BLaER1 (cell line): Measurements from ENCODE around the gene FUT1.

Source experiments
- H3K27ac ChIP-seq: shearing (Covaris generic); formaldehyde crosslinking; 2 replicates; pipeline ENCODE4 v1.8.1; 2022
- H3K27me3 ChIP-seq: shearing (Covaris generic); formaldehyde crosslinking; 2 replicates; pipeline ENCODE4 v1.8.1; 2022
- H3K36me3 ChIP-seq: shearing (Covaris generic); formaldehyde crosslinking; 2 replicates; pipeline ENCODE4 v1.8.1; 2022
- H3K4me1 ChIP-seq: shearing (Covaris generic); formaldehyde crosslinking; 2 replicates; pipeline ENCODE4 v1.8.1; 2022
- H3K4me2 ChIP-seq: shearing (Covaris generic); formaldehyde crosslinking; 2 replicates; pipeline ENCODE4 v1.8.1; 2022
- H3K4me3 ChIP-seq: shearing (Covaris generic); formaldehyde crosslinking; 2 replicates; pipeline ENCODE4 v1.8.1; 2022
- H3K9ac ChIP-seq: shearing (Covaris generic); formaldehyde crosslinking; 2 replicates; pipeline ENCODE4 v1.8.1; 2022
- H3K9me3 ChIP-seq: shearing (Covaris generic); formaldehyde crosslinking; 2 replicates; pipeline ENCODE4 v1.8.1; 2022
- H4K20me1 ChIP-seq: shearing (Covaris generic); formaldehyde crosslinking; 2 replicates; pipeline ENCODE4 v1.8.1; 2022
- Cebpa-rat ChIP-seq: shearing (Covaris generic); IDR thresholded peaks from 2 replicates; pipeline ENCODE4 v1.8.1; 2022

FUT1 gene

DNA sequence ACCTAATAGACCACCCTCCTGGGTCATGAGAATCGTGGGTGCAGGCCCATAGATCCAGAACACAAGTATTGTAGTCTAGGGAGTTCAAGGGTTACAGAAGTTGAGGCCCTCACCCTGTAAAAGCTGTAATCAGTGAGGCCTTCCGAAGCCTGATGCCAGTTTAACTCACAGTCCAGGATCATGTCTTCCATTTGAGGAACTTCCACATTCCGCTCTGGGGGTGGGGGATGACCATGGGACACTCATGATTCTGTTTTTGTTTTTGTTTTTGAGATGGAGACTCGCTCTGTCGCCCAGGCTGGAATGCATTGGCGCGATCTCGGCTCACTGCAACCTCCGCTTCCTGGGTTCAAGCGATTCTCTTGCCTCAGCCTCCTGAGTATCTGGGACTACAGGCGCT, 10.3 kb downstream of the FUT1 start:
- Histone ChIP-seq H3K27me3 (no peaks in the 10 kb centered on the region), H3K4me3 (no peak overlapping the region), H3K36me3 (peaks cover 20% of the 10 kb centered on the region; the same call in 1 of the 2 replicates), H3K9ac (no peak overlapping the region), H3K9me3 (no peaks in the 10 kb centered on the region), H4K20me1 (no peaks in the 10 kb centered on the region), H3K27ac (peak overlapping the region; percentile 98; the same call in 1 of the 2 replicates), H3K4me1 (peaks cover 49% of the 10 kb centered on the region), H3K4me2 (peak overlapping the region; percentile 99)
- TF ChIP-seq Cebpa-rat, result no peak

DNA sequence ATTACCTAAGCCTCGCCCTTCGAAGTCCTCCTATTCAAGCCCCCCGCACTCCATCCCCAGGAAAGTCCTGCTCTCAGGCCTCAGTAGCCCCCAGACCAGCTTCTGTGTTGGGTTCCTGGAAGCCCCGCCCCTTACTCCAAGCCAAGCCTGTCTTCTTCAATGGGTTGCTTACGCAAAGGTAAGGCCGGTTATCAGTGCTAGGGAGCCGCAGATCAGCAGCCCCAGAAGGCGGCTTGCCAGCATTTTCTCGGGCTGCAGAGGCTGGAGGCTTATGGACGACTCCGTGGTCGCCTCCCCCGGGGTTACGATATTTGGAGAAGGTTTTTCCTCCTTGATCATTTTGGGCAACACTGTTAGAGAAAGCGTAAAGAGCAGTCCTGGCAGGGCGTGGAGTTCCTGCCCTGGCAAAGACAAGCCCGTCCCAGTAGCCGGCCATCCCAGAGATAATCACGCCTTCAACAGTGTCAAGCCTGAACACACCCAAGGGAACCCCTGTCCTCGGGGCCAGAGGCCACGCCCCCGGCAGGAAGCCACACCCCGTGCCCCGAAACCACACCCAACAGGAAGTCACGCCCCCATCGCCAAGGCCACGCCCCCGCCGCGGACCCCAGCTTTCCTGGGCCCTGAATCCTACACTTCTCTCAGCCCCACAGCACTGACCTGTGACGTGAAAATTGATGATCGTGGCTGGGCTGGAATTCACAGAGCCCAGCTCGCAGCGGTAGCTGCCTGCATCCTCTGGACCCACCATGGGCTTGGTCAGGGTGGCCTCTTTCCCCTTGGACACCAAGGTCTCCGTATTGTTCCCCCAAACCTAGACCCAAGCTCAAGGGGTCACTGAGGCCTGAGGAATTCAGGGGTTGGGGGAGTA, 11.1 kb downstream of the FUT1 start:
- peak overlapping the region; percentile 95 for H3K9ac ChIP-seq
- H3K36me3 ChIP-seq, result peaks cover 20% of the 10 kb centered on the region; the same call in 1 of the 2 replicates
- peaks cover 44% of the 10 kb centered on the region for H3K4me1 ChIP-seq
- no peaks in the 10 kb centered on the region for H4K20me1 ChIP-seq
- no peaks in the 10 kb centered on the region for H3K27me3 ChIP-seq
- no peak for TF ChIP-seq Cebpa-rat
- H3K4me2 ChIP-seq, result peak overlapping the region; percentile 99
- peak overlapping the region; percentile 94 for H3K4me3 ChIP-seq
- no peaks in the 10 kb centered on the region for H3K9me3 ChIP-seq
- H3K27ac ChIP-seq, result peak overlapping the region; percentile 98

DNA sequence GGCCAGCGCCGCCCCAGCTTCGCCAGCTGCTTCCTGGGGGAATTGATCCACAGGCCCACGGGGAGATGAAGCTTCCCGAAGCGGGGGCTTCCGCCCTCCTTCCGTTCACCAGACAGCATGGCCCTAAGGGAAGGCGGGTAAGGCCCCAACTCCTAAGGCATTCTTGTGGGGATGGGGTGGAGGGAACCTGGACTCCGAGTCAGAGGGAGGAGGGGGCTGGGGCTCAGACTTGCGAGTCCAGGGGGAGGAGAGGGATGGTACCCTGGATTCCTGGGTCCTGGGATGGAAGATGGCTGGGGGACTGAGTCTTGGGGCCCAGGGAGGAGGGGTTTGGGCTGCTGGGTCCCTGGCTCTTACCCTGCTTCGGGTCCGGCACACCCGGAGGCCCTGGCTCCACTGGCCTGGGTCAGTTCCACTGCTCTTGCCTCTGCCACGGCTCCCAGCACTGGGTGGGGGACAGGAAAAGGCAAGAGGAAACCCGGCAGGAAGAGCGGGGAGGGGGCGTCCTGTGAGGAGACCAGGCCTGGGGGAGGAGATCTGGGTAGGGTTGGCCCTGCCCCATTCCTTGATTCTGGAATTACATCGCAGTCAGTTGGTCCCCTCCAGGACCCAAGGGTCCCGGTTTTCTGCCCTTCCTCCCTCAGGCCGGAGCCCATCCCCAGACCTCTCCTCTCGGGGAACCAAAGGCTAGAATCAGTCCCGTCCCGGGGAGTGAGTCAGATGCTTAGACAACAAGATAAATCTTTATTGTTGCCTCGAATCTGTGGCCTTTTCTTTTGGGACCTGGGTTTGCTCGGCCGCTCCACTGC, 12.1 kb downstream of the FUT1 start, which contains the start of gene RASIP1:
Gene RASIP1 (minus strand): TSS at position 447 of the 809 bp plus-strand sequence. CDS start 328 bp downstream, at position 119.
- Histone ChIP-seq H3K9me3 (no peaks in the 10 kb centered on the region), H3K4me1 (peaks cover 35% of the 10 kb centered on the region), H3K4me3 (peak within 1 kb of the TSS; percentile 94), H3K9ac (peak within 1 kb of the TSS; percentile 95), H3K27ac (peak within 1 kb of the TSS; percentile 98), H4K20me1 (no peaks in the 10 kb centered on the region), H3K36me3 (peaks cover 23% of the 10 kb centered on the region), H3K27me3 (no peaks in the 10 kb centered on the region), H3K4me2 (peak within 1 kb of the TSS; percentile 99)
- TF ChIP-seq Cebpa-rat, result no peak

- H3K36me3 ChIP-seq, result peaks cover 28% of the 10 kb centered on the region
- peak overlapping the region; percentile 95 for H3K9ac ChIP-seq
- TF ChIP-seq Cebpa-rat, result no peak
- peaks cover 34% of the 10 kb centered on the region for H3K4me1 ChIP-seq
- H3K4me3 ChIP-seq, result peak overlapping the region; percentile 94
- no peaks in the 10 kb centered on the region for H3K9me3 ChIP-seq
- peak overlapping the region; percentile 98 for H3K27ac ChIP-seq
- H3K27me3 ChIP-seq, result no peaks in the 10 kb centered on the region
- H3K4me2 ChIP-seq, result peak overlapping the region; percentile 99
- H4K20me1 ChIP-seq, result no peaks in the 10 kb centered on the region
These were observed 12.9 kb downstream of the FUT1 start for GRCh38 chr19:48739404-48740163.

- Histone ChIP-seq H3K27ac (peak overlapping the region; percentile 98), H3K4me2 (peak overlapping the region; percentile 99)
These were observed 13.7 kb downstream of the FUT1 start for GRCh38 chr19:48738557-48739403.

GRCh38 chr19:48737360-48737998, 15.0 kb downstream of the FUT1 start:
- H3K4me1 ChIP-seq, result peaks cover 34% of the 10 kb centered on the region
- no peaks in the 10 kb centered on the region for H4K20me1 ChIP-seq
- no peak overlapping the region for H3K4me2 ChIP-seq
- H3K36me3 ChIP-seq, result peaks cover 33% of the 10 kb centered on the region
- no peak overlapping the region for H3K27ac ChIP-seq
- H3K9me3 ChIP-seq, result no peaks in the 10 kb centered on the region
- TF ChIP-seq Cebpa-rat, result no peak
- H3K9ac ChIP-seq, result no peak overlapping the region
- H3K27me3 ChIP-seq, result no peaks in the 10 kb centered on the region
- H3K4me3 ChIP-seq, result no peak overlapping the region

More at GRCh38 chr19:48738557-48739403, 13.7 kb downstream of the FUT1 start:
- Histone ChIP-seq H3K9me3 (no peaks in the 10 kb centered on the region), H3K4me1 (peaks cover 34% of the 10 kb centered on the region), H4K20me1 (no peaks in the 10 kb centered on the region), H3K9ac (peak overlapping the region; percentile 95), H3K4me3 (peak overlapping the region; percentile 94), H3K36me3 (peaks cover 28% of the 10 kb centered on the region), H3K27me3 (no peaks in the 10 kb centered on the region)
- no peak for TF ChIP-seq Cebpa-rat

- Histone ChIP-seq H4K20me1 (no peaks in the 10 kb centered on the region), H3K4me3 (no peak overlapping the region), H3K9ac (no peak overlapping the region), H3K27ac (no peak overlapping the region), H3K9me3 (peaks cover 11% of the 10 kb centered on the region), H3K4me1 (peaks cover 11% of the 10 kb centered on the region), H3K27me3 (no peaks in the 10 kb centered on the region), H3K4me2 (no peak overlapping the region), H3K36me3 (peaks cover 52% of the 10 kb centered on the region)
- no peak for TF ChIP-seq Cebpa-rat
These were observed 17.3 kb downstream of the FUT1 start for GRCh38 chr19:48735031-48735615.

DNA sequence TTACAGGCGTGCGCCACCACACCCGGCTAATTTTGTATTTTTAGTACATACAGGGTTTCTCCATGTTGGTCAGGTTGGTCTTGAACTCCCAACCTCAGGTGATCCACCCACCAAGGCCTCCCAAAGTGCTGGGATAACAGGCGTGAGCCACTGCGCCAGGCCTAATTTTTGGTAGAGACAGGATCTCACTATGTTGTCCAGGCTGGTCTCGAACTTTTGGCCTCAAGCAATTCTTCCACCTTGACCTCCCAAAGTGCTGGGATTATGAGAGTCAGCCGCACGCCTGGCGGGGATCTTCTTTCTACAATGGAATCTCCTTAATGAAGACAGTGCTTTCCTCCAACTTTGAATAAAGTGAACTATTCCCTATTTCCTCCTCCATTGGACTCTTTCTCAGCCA, 17.8 kb downstream of the FUT1 start:
- Histone ChIP-seq H3K4me3 (no peak overlapping the region), H3K4me2 (no peak overlapping the region)
- no peak for TF ChIP-seq Cebpa-rat

More for the DNA sequence above, 17.8 kb downstream of the FUT1 start:
- H4K20me1 ChIP-seq, result no peaks in the 10 kb centered on the region
- H3K27me3 ChIP-seq, result no peaks in the 10 kb centered on the region
- H3K9me3 ChIP-seq, result peaks cover 16% of the 10 kb centered on the region
- no peak overlapping the region for H3K9ac ChIP-seq
- H3K4me1 ChIP-seq, result peaks cover 11% of the 10 kb centered on the region
- no peak overlapping the region for H3K27ac ChIP-seq
- peaks cover 57% of the 10 kb centered on the region for H3K36me3 ChIP-seq
